Right kidney (tissue), 1 donor: ENCODE data around the gene TBCD.
"Not testable (repeated sequence)": the region's sequence is repeated elsewhere in the genome, so short reads cannot be mapped to it uniquely, and the experiment has no call there.

Source experiments
- DNase-seq: peaks from one replicate; pipeline ENCODE4 v3.0.0-alpha.2; 2016

The TBCD gene

DNA sequence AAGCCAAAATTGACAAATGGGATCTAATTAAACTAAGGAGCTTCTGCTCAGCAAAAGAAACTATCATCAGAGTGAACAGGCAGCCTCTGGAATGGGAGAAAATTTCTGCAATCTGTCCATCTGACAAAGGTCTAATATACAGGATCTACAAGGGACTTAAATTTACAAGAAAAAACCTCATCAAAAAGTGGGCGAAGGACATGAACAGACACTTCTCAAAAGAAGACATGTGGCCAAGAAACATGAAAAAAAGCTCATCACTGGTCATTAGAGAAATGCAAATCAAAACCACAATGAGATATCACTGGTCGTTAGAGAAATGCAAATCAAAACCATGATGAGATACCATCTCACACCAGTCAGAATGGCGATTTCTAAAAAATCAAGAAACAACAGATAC, 203.2 kb downstream of the TBCD start:
- not testable (repeated sequence) for DNase-seq

DNA sequence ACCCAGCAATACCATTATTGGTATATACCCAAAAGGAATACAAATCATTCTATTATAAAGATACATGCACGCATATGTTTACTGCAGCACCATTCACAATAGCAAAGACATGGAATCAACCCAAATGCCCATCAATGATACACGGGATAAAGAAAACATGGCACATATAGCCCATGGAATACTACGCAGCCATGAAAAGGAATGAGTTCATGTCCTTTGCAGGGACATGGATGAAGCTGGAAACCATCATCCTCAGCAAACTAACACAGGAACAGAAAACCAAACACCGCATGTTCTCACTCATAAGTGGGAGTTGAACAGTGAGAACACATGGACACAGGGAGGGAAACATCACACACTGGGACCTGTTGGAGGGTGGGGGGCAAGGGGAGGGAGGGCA, 203.8 kb downstream of the TBCD start:
- DNase-seq, result not testable (repeated sequence)

- no peak for DNase-seq
Observed at GRCh38 chr17:82956146-82956725, 204.4 kb downstream of the TBCD start.

GRCh38 chr17:82956726-82957468, 205.0 kb downstream of the TBCD start:
- DNase-seq, result no peak

DNA sequence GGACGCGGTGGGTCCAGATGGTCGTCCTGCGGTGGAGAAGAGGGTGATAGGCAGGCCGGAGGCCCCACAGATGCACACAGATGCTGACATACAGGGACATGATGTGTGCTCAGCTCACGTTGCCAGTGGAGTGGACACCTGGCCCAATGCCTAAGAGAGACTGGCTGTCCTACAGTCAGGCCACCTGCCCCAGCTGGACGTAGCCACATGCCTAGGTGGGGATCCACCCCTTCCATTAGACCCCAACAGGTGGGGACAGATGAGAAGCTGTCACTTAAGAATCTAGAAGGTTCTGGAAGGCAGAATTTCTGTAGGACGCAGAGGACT, 205.6 kb downstream of the TBCD start:
- no peak for DNase-seq

DNA sequence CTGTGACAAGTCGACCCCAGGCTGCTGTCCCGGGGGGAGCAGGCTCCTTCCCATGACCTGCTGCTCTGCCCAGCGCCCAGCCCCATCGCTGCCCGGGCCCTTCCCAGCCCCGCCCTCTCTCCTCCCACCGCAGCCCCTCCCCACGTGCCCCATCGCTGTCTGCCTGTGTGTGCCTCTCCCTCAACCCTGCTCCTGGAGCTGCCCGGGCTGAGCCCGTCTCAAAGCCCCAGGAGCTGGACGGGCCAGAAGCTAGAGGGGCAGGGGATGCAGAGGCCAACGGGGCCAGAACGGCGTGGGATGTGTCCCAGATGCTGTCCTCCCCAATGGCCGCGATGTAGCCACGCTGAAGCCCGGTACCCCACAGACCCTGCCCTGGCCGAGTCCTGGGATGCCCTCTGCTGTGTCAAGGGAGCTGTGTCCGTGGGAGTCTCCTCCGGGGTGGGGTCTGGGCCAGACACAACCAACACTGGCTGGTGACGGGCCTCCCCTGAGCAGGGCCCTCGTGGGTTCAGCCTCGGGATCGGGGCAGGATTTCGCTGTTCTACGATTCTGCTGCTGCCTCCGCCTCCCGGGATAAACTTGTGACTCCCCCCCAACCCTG, 206.2 kb downstream of the TBCD start:
- DNase-seq, result no peak

DNA sequence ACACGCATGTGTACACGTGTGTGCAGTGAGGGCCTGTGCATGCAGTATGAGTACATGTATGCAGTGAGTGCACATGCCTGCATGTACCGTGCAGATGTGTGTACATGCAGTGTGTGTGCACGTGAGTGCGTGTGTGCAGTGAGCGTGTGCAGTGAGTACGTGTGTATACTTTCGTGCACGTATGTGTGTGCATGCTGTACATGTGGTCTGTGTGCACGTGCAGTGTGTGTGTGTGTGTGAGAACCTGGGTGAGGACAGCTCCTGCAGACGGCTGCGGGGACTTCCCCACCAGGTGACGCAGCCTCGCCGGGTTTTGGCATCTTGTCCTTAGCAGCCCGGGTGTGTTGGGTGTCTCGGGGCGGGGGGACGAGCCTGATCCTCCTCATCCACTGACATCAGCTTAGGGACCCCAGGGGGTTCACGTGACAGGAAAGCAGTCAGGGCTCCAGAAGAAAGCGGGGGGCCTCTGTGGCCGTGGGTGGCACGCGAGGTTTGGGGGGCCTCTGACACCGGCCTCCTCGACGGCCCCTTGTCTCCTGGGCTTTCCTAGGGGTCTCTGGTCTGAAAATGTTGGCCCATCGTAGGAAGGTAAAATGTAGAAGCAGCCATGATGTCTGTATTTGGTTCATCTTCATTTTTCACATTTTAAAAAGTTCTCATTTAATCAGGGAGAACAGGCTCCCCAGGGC, 207.5 kb downstream of the TBCD start:
- no peak for DNase-seq

GRCh38 chr17:82959990-82960418, 208.1 kb downstream of the TBCD start:
- DNase-seq, result no peak

- no peak for DNase-seq
Observed at GRCh38 chr17:82960419-82961271, 208.8 kb downstream of the TBCD start.

DNA sequence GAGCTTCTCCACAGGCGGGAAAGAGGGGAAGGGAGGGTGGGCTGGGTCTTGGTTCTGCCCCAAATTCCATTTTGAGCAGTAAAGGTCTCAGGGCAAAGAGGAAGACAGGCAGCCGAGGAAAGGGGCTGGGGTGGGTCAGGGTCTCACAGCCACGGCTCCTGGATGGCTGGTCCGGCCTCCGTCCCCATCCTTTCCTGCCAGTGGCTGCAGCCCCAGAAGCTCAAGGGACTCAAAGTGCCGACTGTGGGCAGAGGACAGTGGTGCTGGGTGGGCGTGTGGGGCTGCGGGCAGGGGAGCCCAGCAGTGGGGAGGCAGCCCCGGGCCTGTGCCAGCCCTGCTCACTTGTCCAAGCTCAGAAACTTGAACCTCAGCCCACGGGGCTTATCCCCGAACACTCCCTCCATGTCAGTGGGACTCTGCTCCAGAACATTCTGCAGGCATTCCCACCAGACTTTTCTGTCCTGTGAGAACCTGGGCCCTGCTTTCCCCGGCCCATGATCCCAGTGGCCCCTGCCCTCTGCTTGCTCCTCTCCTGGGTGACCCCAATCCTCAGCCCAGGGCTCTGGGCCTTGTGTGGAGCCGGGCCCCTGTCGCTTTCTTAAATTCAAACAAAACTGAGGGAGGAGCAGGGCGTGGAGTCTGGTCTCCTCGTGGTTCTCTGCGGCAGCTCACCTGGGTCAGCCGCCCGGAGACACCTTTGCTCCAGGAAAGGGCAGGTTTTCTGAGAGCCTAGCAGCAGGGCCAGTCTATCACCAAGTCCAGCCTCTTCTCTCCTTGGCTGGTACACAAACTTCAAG, 209.7 kb downstream of the TBCD start:
- DNase-seq, result no peak

- DNase-seq, result no peak
Observed at GRCh38 chr17:82962163-82962720, 210.4 kb downstream of the TBCD start.

DNA sequence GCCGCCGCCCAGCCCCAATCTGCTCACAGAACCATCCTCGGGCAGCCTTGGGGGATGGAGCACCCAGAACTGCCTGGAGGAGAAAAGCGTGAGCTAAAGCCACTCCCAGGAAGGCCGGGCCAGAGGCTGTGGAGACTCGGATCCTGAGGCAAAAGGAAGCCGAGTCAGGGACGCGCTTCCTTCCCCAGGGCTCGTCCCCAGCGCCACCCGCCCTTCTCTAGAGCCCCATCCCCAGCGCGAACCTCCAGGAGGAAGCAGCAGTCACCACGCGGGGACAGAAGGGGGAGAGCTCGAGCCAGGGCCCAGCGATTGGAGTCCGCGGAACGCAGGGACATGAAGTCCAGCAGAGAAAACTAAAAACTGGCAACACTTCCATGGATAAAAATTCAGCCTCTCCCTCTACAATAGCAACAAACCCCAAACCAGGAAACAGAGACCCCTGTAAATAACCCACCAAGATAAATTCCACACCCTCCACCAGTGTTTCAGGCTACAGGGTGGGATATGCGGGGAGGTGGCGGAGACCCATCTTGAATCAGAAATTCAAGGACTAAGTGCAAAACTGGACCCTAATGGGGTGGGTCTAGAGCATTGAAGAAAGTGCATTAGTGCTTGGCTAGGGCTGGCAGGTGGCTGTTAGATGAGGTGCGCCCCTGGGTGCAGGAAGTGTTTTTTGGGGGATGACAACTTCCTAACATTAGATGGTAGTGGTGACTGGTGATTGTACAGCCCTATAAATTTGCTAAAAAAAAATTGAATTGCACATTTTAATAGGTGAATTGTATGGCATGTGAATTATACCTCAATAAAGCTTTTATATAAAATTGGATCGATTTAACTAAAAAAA, 211.5 kb downstream of the TBCD start:
- peak; percentile 67 for DNase-seq

DNA sequence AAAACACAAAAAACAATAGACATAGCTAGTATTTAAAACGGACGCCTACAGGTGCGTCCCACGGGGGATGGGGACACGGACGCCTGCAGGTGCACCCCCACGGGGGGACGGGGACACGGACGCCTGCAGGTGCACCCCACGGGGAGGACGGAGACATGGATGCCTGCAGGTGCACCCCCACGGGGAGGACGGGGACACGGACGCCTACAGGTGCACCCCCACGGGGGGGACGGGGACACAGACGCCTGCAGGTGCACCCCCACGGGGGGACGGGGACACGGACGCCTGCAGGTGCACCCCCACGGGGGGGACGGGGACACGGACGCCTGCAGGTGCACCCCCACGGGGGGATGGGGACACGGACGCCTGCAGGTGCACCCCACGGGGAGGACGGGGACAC, 212.6 kb downstream of the TBCD start:
- not testable (repeated sequence) for DNase-seq

- DNase-seq, result no peak
Observed at GRCh38 chr17:82964851-82965341, 213.0 kb downstream of the TBCD start.

GRCh38 chr17:82965371-82965770, 213.5 kb downstream of the TBCD start:
- no peak for DNase-seq

DNA sequence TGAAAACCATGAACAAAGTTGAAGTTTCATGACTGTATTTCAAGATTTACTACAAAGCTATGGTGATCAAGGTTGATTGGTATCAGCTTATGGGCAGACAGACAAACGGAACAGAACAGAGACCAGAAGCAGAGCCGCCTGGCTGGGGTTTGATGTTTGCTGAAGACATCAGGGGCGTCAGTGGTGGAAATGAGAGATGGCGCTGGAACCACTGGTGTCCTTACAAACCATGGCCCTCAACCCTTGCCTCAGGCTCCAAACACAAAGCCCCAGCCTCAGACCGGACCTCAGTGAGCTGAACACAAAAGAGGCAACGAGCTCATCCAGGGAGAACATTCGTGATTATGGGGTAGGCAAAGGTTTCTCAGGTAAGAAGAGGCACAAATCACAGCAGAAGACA, 214.6 kb downstream of the TBCD start:
- no peak for DNase-seq

DNA sequence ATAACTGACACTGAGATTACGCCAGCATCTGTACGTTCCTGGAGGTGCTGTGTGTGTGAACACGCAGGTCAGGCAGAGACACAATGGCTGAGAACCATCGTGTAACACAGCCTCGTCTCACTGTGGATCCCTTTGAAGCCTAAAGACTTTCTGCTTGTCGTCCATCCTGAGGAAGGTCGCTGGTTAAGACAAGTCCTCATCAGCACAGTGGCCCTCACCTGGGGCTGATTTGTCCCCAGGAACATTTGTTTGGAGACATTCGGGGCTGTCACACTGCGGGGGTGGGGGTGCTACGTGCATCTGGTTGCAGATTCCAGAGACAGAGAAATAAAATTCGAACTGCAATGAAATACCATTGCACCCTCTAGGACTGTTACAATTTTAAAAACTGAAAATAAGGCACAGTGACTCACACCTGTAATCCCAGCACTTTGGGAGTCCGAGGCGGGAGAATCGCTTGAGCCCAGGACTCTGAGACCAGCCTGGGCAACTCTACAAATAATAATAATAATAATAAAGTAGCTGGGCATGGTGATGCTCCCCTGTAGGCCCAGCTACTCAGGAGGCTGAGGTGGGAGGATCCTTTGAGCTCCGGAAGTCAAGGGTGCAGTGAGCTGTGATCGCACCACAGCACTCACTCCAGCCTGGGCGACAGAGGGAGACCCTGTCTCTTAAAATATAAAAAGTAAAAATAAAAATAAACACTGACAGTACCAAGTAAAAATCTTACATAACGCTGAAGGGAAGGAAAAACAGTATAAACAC, 215.6 kb downstream of the TBCD start:
- DNase-seq, result no peak

DNA sequence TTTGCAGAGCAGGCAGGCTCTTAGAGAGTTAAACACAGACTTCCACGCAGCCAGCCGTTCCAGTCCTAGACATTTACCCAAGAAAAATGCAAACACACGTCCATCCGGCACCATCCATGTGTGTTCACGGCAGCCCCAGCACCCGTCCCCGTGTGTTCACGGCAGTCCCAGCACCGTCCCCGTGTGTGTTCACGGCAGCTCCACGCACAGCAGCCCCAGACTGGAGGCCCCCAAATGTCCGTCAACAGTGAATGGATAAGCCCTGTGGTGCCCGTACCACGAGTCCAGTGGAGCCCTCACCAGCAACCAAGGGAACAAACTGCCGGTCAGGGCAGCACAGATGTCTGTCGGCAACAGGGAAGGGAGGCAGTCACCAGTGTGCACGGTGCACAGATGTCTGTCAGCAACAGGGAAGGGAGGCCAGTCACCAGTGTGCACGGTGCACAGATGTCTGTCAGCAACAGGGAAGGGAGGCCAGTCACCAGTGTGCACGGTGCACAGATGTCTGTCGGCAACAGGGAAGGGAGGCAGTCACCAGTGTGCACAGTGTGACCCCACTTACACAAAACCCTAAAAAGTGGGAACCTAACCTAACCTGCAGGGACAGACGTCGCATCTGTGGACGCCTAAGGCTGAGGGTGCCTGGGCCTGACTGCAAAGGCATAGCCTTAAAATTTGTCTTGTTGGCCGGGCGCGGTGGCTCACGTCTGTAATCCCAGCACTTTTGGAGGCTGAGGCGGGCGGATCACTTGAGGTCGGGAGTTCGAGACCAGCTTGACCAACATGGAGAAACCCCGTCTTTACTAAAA, 216.4 kb downstream of the TBCD start:
- not testable (repeated sequence) for DNase-seq
